Measurements from ENCODE around the gene LRRC59. TPM values are rescaled to one million over a fixed set of nuclear protein-coding genes. Genes with fewer than 3 reads are reported as not detected.

Gene LRRC59
- total and polyA plus RNA-seq, 2 of the 13 experiments (the other 11 are each of a cell fraction or from before 2014, with no cell fraction given): 87.3 to 222 TPM

DNA sequence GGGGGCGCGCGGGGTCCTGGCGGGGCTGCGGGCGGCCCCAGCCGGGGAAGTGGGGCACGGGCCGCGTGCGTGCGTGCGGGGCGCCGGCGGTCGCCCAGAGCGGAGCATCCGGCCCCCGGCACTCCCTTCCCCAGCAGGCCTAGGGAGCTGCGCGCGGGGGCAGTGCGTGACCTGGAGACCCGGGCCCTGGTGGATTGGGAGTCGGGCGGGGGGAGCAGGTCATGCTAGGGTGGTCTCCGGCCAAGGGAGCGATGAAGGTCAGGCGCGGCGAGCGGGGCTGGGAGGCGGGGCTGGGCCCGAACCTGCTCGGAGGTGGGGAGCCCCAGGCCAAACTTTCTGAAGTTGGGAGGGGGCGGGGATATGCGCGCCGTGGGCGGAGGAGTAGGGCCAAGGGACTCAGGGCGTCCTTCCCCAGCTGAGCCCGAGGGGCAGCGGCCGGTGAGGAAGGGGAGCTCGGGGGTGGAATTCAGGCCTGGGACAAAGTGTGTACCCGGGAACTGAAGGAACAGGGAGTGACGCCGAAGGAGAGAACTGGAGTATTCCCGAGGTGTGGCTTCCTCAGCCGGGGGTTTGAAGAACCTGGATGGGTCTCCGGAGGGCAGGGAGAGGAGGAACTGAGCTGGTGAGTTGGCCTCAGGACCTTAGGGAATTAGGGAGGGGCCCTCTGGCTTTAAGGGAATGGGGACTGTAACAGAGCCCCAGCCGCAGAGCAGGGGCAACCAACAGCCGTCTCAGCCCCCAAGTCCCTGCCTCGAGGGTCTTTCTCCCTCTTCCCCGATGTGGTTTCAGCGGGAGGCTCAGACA lies 50.8 kb downstream of the LRRC59 start (continued):
- TF ChIP-seq, protein P1, sequence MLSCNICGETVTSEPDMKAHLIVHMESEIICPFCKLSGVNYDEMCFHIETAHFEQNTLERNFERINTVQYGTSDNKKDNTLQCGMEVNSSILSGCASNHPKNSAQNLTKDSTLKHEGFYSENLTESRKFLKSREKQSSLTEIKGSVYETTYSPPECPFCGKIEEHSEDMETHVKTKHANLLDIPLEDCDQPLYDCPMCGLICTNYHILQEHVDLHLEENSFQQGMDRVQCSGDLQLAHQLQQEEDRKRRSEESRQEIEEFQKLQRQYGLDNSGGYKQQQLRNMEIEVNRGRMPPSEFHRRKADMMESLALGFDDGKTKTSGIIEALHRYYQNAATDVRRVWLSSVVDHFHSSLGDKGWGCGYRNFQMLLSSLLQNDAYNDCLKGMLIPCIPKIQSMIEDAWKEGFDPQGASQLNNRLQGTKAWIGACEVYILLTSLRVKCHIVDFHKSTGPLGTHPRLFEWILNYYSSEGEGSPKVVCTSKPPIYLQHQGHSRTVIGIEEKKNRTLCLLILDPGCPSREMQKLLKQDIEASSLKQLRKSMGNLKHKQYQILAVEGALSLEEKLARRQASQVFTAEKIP (CRISPR knock-in tag; IDR thresholded peaks at IDR 0.05; ENCODE audit: borderline replicate concordance): no peak
- TF ChIP-seq ZNF101 (CRISPR knock-in tag; IDR thresholded peaks at IDR 0.05; ENCODE audit: borderline replicate concordance, low read depth) (no peak), GATAD2A (CRISPR knock-in tag; IDR thresholded peaks at IDR 0.05) (peak; percentile 32; the same call in 1 of the 2 replicates), ZNF543 (CRISPR knock-in tag; IDR thresholded peaks at IDR 0.05) (peak; percentile 80; the same call in 1 of the 2 replicates), ZNF33A (CRISPR knock-in tag; IDR thresholded peaks at IDR 0.05; ENCODE audit: borderline replicate concordance) (0 out of 2 replicates have a peak, but pooled peaks have one; percentile 79), MAFK (conservative IDR thresholded peaks at IDR 0.05 in 1 of 2, IDR thresholded peaks at IDR 0.05 in 1 of 2; ENCODE audit: low read length in 2 of 2) (no peak), SUZ12 (IDR thresholded peaks at IDR 0.05; ENCODE audit: low read depth, low read length) (no peak), ZNF138 (CRISPR knock-in tag; IDR thresholded peaks at IDR 0.05; ENCODE audit: low read depth) (peak; percentile 9; the same call in 1 of the 2 replicates), KLF11 (CRISPR knock-in tag; IDR thresholded peaks at IDR 0.05) (0 out of 2 replicates have a peak, but pooled peaks have one; percentile 55), HES4 (CRISPR knock-in tag; IDR thresholded peaks at IDR 0.05; ENCODE audit: borderline replicate concordance) (peak; percentile 9; the same call in 1 of the 2 replicates), KDM2A (CRISPR knock-in tag; IDR thresholded peaks at IDR 0.05; ENCODE audit: borderline replicate concordance, low read depth) (peak; percentile 65), ZNF160 (CRISPR knock-in tag; IDR thresholded peaks at IDR 0.05) (no peak), HOXA3 (CRISPR knock-in tag; IDR thresholded peaks at IDR 0.05) (0 out of 2 replicates have a peak, but pooled peaks have one; percentile 13), SOX5 (CRISPR knock-in tag; IDR thresholded peaks at IDR 0.05; ENCODE audit: borderline replicate concordance) (no peak), ZNF333 (CRISPR knock-in tag; IDR thresholded peaks at IDR 0.05; ENCODE audit: borderline replicate concordance) (peak; percentile 58; the same call in 1 of the 2 replicates)
- TF ChIP-seq, protein P2, sequence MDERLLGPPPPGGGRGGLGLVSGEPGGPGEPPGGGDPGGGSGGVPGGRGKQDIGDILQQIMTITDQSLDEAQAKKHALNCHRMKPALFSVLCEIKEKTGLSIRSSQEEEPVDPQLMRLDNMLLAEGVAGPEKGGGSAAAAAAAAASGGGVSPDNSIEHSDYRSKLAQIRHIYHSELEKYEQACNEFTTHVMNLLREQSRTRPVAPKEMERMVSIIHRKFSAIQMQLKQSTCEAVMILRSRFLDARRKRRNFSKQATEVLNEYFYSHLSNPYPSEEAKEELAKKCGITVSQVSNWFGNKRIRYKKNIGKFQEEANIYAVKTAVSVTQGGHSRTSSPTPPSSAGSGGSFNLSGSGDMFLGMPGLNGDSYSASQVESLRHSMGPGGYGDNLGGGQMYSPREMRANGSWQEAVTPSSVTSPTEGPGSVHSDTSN (CRISPR knock-in tag; IDR thresholded peaks at IDR 0.05): no peak
- TF ChIP-seq, protein P3, sequence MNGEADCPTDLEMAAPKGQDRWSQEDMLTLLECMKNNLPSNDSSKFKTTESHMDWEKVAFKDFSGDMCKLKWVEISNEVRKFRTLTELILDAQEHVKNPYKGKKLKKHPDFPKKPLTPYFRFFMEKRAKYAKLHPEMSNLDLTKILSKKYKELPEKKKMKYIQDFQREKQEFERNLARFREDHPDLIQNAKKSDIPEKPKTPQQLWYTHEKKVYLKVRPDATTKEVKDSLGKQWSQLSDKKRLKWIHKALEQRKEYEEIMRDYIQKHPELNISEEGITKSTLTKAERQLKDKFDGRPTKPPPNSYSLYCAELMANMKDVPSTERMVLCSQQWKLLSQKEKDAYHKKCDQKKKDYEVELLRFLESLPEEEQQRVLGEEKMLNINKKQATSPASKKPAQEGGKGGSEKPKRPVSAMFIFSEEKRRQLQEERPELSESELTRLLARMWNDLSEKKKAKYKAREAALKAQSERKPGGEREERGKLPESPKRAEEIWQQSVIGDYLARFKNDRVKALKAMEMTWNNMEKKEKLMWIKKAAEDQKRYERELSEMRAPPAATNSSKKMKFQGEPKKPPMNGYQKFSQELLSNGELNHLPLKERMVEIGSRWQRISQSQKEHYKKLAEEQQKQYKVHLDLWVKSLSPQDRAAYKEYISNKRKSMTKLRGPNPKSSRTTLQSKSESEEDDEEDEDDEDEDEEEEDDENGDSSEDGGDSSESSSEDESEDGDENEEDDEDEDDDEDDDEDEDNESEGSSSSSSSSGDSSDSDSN (CRISPR knock-in tag; IDR thresholded peaks at IDR 0.05): peak; percentile 55; the same call in 1 of the 2 replicates
- TF ChIP-seq, protein P4, sequence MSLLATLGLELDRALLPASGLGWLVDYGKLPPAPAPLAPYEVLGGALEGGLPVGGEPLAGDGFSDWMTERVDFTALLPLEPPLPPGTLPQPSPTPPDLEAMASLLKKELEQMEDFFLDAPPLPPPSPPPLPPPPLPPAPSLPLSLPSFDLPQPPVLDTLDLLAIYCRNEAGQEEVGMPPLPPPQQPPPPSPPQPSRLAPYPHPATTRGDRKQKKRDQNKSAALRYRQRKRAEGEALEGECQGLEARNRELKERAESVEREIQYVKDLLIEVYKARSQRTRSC (CRISPR knock-in tag; IDR thresholded peaks at IDR 0.05; ENCODE audit: low read depth): no peak
- TF ChIP-seq, protein P5, sequence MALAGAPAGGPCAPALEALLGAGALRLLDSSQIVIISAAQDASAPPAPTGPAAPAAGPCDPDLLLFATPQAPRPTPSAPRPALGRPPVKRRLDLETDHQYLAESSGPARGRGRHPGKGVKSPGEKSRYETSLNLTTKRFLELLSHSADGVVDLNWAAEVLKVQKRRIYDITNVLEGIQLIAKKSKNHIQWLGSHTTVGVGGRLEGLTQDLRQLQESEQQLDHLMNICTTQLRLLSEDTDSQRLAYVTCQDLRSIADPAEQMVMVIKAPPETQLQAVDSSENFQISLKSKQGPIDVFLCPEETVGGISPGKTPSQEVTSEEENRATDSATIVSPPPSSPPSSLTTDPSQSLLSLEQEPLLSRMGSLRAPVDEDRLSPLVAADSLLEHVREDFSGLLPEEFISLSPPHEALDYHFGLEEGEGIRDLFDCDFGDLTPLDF (CRISPR knock-in tag; IDR thresholded peaks at IDR 0.05): peak; percentile 3
- TF ChIP-seq, protein P6, sequence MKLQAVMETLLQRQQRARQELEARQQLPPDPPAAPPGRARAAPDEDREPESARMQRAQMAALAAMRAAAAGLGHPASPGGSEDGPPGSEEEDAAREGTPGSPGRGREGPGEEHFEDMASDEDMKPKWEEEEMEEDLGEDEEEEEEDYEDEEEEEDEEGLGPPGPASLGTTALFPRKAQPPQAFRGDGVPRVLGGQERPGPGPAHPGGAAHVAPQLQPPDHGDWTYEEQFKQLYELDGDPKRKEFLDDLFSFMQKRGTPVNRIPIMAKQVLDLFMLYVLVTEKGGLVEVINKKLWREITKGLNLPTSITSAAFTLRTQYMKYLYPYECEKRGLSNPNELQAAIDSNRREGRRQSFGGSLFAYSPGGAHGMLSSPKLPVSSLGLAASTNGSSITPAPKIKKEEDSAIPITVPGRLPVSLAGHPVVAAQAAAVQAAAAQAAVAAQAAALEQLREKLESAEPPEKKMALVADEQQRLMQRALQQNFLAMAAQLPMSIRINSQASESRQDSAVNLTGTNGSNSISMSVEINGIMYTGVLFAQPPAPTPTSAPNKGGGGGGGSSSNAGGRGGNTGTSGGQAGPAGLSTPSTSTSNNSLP (IDR thresholded peaks at IDR 0.05; ENCODE audit: low read depth, low read length): no peak

Data from HepG2 (cell line).